HFFc6 (cell line): ENCODE results near the gene FBXW9. TPM values are rescaled to one million over a fixed set of nuclear protein-coding genes. Genes with fewer than 3 reads are reported as not detected.
"Not testable (repeated sequence)": the region's sequence is repeated elsewhere in the genome, so short reads cannot be mapped to it uniquely, and the experiment has no call there.

Source experiments
- DNase-seq: peaks from one replicate; pipeline ENCODE4 v3.0.0-alpha.2; 2018
- H3K27ac Mint-ChIP-seq: 2 replicates; pipeline ENCODE4 v1.8.0; 2020; ENCODE audit warnings: mild to moderate bottlenecking, mixed read lengths
- H3K27me3 Mint-ChIP-seq: 2 replicates; pipeline ENCODE4 v1.8.0; 2021; ENCODE audit warnings: mild to moderate bottlenecking, moderate library complexity, mixed read lengths; ENCODE audit not compliant: insufficient read depth
- H3K36me3 Mint-ChIP-seq: 2 replicates; pipeline ENCODE4 v1.8.0; 2021; ENCODE audit warnings: low read depth, mixed read lengths
- H3K4me1 Mint-ChIP-seq: 2 replicates; pipeline ENCODE4 v1.8.0; 2020; ENCODE audit warnings: low read depth, mixed read lengths
- H3K4me3 Mint-ChIP-seq: 2 replicates; pipeline ENCODE4 v1.8.0; 2020; ENCODE audit warnings: mild to moderate bottlenecking, moderate library complexity, mixed read lengths
- H3K9me3 Mint-ChIP-seq: 2 replicates; pipeline ENCODE4 v1.8.0; 2020; ENCODE audit warnings: mild to moderate bottlenecking, mixed read lengths
- CTCF ChIP-seq: fragments of 200-600 bp; sonication (generic); IDR thresholded peaks from 2 replicates; pipeline ENCODE4 v1.5.0; 2021; ENCODE audit warnings: antibody characterized with exemption, mild to moderate bottlenecking
- total RNA-seq, 6 experiments: library from RNA; stranded (reverse); fragmentation: NEBNext Ultra II Directional; extraction: Animal tissue kit (Norgen Biotek cat#: 25700); gene quantifications; 2 replicates in 1 of 6; 3 replicates in 5 of 6; pipeline ENCODE4 v1.2.3, GENCODE V29; 2021

FBXW9 gene
- total RNA-seq, 6 experiments from 2014 or later, result 4.5 to 7.1 (median 5.4) TPM

DNA sequence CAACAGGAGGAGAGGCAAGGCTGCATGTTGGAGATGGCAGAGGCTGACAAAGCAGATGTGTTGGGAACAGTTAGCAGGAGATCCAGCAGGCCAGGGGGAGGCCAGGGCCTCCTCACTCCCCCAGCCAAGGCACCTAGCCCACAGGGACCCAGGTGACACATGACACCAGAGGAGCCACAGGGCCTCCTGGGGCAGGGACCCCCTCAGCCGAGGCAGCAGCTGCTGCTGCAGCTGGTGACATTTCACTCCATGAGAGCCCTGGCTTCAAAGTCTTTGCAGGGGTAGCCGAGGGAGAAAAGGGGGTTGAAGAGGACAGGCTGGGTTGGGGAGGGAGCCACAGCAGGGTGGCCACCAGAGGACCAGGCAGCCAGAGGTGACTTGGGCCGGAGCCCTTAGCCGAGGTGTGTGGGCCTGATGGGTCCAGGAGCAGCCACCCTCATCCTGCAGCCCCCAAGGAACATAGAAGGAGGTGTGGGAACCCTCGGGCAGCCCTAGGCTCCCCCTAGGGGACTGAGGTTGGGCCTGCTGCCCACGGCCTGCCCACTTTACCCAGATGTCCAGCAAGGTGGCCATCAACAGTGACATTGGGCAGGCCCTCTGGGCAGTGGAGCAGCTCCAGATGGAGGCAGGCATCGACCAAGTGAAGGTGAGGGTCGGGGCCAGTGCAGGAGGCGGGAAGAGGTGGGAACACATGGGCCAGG lies 8.8 kb downstream of the FBXW9 start, which contains the start of gene GNG14:
TSS of gene GNG14 (plus strand) at position 503 of the 701 bp plus-strand sequence. CDS start at position 554, 51 bp downstream.
- no peak within 1 kb of the TSS for H3K27ac Mint-ChIP-seq
- peaks cover 9% of the 10 kb centered on the region; the same call in 1 of the 2 replicates for H3K36me3 Mint-ChIP-seq
- no peak for DNase-seq
- H3K9me3 Mint-ChIP-seq, result no peaks in the 10 kb centered on the region
- H3K27me3 Mint-ChIP-seq, result peaks cover 1% of the 10 kb centered on the region
- 0 out of 2 replicates have a peak, but pooled peaks have one; percentile 9 for TF ChIP-seq CTCF
- no peak within 1 kb of the TSS for H3K4me3 Mint-ChIP-seq
- no peaks in the 10 kb centered on the region for H3K4me1 Mint-ChIP-seq

- Mint-ChIP-seq H3K36me3 (peaks cover 12% of the 10 kb centered on the region; the same call in 1 of the 2 replicates), H3K9me3 (no peaks in the 10 kb centered on the region), H3K27me3 (peaks cover 1% of the 10 kb centered on the region), H3K27ac (no peak overlapping the region), H3K4me1 (peaks cover 6% of the 10 kb centered on the region), H3K4me3 (no peak overlapping the region)
- no peak for DNase-seq
- no peak for TF ChIP-seq CTCF
Observed at GRCh38 chr19:12685831-12686230, 10.6 kb downstream of the FBXW9 start.

GRCh38 chr19:12681074-12681987 lies 15.1 kb downstream of the FBXW9 start, which contains the start of gene DHPS:
TSS of gene DHPS (minus strand) at chr19:12681880. CDS start at chr19:12681766, 114 bp downstream.
- H3K27ac Mint-ChIP-seq, result peak within 1 kb of the TSS; percentile 84
- DNase-seq, result peak; percentile 96
- H3K9me3 Mint-ChIP-seq, result no peaks in the 10 kb centered on the region
- peaks cover 25% of the 10 kb centered on the region; the same call in 1 of the 2 replicates for H3K36me3 Mint-ChIP-seq
- peak; percentile 46 for TF ChIP-seq CTCF
- peak within 1 kb of the TSS; percentile 95 for H3K4me3 Mint-ChIP-seq
- peaks cover 1% of the 10 kb centered on the region for H3K27me3 Mint-ChIP-seq
- peaks cover 7% of the 10 kb centered on the region for H3K4me1 Mint-ChIP-seq

DNA sequence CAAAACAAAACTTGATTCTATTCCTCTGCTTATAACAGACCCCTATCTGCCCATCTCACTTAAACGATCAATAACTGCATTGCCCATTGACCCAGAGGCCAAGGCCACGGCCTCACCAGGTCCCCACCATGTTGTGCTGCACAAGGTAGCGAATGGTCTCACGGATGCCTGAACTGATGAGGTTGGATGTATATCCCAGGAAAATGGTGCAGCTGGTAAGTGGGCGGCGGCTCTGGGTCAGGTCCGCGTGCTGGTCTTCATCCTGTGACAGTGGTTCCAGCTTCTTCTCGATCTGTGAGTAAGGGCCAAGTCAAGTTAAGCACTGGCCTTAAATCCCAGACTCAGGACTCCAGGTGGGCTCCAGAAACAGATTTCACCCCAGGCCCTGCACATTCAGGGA lies 16.4 kb downstream of the FBXW9 start:
- Mint-ChIP-seq H3K27me3 (no peaks in the 10 kb centered on the region; the same call in 1 of the 2 replicates), H3K27ac (no peak overlapping the region), H3K9me3 (no peaks in the 10 kb centered on the region), H3K4me1 (peaks cover 7% of the 10 kb centered on the region), H3K36me3 (peaks cover 25% of the 10 kb centered on the region; the same call in 1 of the 2 replicates), H3K4me3 (peak overlapping the region; percentile 65)
- TF ChIP-seq CTCF, result no peak
- DNase-seq, result no peak

DNA sequence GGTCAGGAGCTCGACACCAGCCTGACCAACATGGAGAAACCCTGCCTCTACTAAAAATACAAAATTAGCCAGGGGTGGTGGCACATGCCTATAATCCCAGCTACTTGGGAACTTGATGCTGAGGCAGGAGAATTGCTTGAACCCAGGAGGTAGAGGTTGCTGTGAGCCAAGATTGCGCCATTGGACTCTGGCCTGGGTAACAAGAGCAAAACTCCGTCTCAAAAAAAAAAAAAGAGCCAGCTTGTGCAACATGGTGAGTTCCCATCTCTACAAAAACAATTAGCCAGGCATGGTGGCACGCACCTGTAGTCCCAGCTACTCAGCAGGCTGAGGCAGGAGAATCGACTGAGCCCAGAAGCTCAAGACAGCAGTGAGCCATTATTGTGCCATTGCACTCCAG lies 18.4 kb downstream of the FBXW9 start:
- peaks cover 23% of the 10 kb centered on the region for H3K36me3 Mint-ChIP-seq
- not testable (repeated sequence) for H3K27me3 Mint-ChIP-seq, H3K27ac Mint-ChIP-seq, H3K4me3 Mint-ChIP-seq, H3K4me1 Mint-ChIP-seq, H3K9me3 Mint-ChIP-seq, DNase-seq
